AG04450 (cell line): ENCODE results near the gene CGB2. TPM values are rescaled to one million over a fixed set of nuclear protein-coding genes. Genes with fewer than 3 reads are reported as not detected.

Source experiments
- CTCF ChIA-PET: fragments of 300-600, 350-600 bp; formaldehyde crosslinking; extraction: SDS; loops from one replicate; lab custom pipeline; 2022; ENCODE audit warnings: antibody characterized with exemption, inconsistent platforms; lab: Charles Lee
- POLR2A ChIA-PET: fragments of 350-600 bp; formaldehyde crosslinking; extraction: SDS; loops from one replicate; lab custom pipeline; 2021; ENCODE audit warnings: antibody characterized with exemption, inconsistent platforms; lab: Yijun Ruan, JAX
- DNase-seq: peaks from one replicate; pipeline ENCODE4 v3.0.0-alpha.2; 2011; ENCODE audit warnings: low read depth, low spot score
- H3K27ac ChIP-seq: one replicate; pipeline ENCODE4 v1.5.1; 2012; ENCODE audit warnings: low read depth, low read length, control low read depth
- H3K27me3 ChIP-seq: one replicate; pipeline ENCODE4 v1.6.0; 2012; ENCODE audit warnings: low read length; ENCODE audit not compliant: control insufficient read depth, insufficient read depth
- H3K4me3 ChIP-seq: 2 replicates; pipeline ENCODE4 v1.5.1; 2011; ENCODE audit warnings: mild to moderate bottlenecking, low read depth, low read length, control low read depth
- H3K9me3 ChIP-seq: 2 replicates; pipeline ENCODE4 v1.5.1; 2012; ENCODE audit warnings: low read length; ENCODE audit not compliant: control insufficient read depth, insufficient read depth
- polyA plus RNA-seq: library from polyadenylated mRNA; depleted of rRNA; stranded (reverse); fragments of >200 nt; gene quantifications from 2 replicates; pipeline ENCODE4 v1.2.3, GENCODE V29; 2011
- TF ChIP-seq, protein P1 (sequence below): IDR thresholded peaks from 2 replicates; pipeline ENCODE4 v1.5.1; 2011; ENCODE audit warnings: low read depth, low read length, control low read depth, inconsistent platforms

The CGB2 gene
- polyA plus RNA-seq, 1 experiment: not detected

DNA sequence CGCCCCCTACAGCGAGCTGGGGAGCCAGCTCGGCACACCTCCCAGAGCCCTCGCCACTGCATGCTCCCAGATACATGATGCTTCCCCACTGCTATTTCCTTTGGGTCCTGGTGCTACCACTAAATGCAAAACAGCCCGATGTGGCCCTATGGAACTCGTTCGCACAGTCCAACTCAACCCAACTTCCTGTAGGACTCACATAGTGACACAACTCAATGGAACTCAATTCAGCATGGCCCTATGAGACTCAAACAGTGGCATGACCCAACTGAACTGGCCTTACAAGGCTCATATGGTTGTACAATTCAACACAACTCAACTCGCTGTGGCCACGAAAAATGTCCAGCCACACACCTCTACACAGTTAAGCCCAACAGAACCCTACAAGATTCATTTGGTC lies 37.3 kb downstream of the CGB2 start:
- Histone ChIP-seq H3K9me3 (peaks cover 23% of the 10 kb centered on the region), H3K27me3 (peaks cover 40% of the 10 kb centered on the region), H3K4me3 (no peak overlapping the region), H3K27ac (no peak overlapping the region)
- DNase-seq: no peak
- TF ChIP-seq, protein P1, sequence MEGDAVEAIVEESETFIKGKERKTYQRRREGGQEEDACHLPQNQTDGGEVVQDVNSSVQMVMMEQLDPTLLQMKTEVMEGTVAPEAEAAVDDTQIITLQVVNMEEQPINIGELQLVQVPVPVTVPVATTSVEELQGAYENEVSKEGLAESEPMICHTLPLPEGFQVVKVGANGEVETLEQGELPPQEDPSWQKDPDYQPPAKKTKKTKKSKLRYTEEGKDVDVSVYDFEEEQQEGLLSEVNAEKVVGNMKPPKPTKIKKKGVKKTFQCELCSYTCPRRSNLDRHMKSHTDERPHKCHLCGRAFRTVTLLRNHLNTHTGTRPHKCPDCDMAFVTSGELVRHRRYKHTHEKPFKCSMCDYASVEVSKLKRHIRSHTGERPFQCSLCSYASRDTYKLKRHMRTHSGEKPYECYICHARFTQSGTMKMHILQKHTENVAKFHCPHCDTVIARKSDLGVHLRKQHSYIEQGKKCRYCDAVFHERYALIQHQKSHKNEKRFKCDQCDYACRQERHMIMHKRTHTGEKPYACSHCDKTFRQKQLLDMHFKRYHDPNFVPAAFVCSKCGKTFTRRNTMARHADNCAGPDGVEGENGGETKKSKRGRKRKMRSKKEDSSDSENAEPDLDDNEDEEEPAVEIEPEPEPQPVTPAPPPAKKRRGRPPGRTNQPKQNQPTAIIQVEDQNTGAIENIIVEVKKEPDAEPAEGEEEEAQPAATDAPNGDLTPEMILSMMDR: no peak
- ChIA-PET POLR2A (no interaction called here), CTCF (interaction anchor here (0.9 to 1.3 kb wide), 3 partner anchors 13 to 130 kb away, joined by 3 to 4 read pairs (median 3); no protein-coding TSS in a partner anchor)

DNA sequence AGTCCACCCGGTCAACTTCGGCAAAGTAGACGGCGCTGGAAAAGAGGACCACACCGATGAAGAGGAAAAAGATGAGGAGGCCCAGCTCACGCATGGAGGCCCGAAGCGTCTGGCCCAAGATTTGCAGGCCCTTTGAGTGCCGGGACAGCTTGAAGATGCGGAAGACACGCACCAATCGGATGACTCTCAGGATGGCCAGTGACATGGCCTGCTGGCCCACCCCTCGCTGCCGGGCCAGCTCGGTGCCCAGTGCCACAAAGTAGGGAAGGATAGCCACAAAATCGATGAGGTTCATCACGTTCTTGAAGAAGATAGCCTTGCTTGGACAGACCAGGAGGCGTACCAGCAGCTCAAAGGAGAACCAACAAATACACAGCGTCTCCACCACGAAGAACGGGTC lies 38.7 kb downstream of the CGB2 start:
- H3K4me3 ChIP-seq: no peak overlapping the region
- TF ChIP-seq, protein P1: no peak
- POLR2A ChIA-PET: no interaction called here
- H3K9me3 ChIP-seq: peaks cover 23% of the 10 kb centered on the region
- DNase-seq: no peak
- peaks cover 34% of the 10 kb centered on the region for H3K27me3 ChIP-seq
- H3K27ac ChIP-seq: no peak overlapping the region
- CTCF ChIA-PET: interaction anchor here (0.5 to 1.3 kb wide), 3 partner anchors 17 to 128 kb away, joined by 3 to 4 read pairs (median 3); no protein-coding TSS in a partner anchor

DNA sequence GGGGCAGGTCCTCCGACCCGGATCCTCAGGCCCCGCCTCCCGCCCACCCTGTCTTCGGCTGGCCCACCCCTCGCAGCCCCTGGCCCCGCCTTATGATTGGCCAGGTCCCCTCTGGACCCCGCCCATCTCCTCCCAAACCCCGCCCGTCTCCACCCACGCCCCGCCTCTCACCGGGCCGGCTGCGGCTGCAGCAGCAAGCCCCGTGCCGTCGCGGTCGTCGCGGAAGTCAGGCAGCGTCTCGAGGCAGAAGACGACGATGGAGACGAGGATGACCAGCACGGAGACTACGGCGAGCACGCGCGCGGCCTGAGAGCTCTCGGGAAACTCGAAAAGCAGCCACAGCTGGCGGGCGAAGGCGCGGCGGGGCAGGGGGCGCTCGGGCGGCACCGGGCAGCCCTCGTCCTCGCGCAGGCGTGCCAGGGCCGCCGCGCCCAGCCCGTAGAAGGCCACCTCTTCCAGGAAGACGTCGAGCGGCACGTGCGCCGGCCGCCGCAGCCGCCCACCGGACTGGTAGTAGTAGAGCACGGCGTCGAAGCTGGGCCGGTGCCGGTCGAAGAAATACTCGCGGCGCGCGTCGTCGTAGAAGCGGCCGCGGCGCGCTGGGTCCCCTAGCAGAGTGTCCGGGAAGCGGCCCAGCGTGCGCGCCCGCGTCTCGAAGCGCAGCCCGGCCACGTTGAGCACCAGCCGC lies 40.3 kb downstream of the CGB2 start:
- Histone ChIP-seq H3K9me3 (peaks cover 23% of the 10 kb centered on the region), H3K4me3 (no peak overlapping the region), H3K27ac (no peak overlapping the region), H3K27me3 (peaks cover 23% of the 10 kb centered on the region)
- CTCF ChIA-PET: no interaction called here
- no peak for DNase-seq
- TF ChIP-seq, protein P1: no peak
- POLR2A ChIA-PET: no interaction called here

DNA sequence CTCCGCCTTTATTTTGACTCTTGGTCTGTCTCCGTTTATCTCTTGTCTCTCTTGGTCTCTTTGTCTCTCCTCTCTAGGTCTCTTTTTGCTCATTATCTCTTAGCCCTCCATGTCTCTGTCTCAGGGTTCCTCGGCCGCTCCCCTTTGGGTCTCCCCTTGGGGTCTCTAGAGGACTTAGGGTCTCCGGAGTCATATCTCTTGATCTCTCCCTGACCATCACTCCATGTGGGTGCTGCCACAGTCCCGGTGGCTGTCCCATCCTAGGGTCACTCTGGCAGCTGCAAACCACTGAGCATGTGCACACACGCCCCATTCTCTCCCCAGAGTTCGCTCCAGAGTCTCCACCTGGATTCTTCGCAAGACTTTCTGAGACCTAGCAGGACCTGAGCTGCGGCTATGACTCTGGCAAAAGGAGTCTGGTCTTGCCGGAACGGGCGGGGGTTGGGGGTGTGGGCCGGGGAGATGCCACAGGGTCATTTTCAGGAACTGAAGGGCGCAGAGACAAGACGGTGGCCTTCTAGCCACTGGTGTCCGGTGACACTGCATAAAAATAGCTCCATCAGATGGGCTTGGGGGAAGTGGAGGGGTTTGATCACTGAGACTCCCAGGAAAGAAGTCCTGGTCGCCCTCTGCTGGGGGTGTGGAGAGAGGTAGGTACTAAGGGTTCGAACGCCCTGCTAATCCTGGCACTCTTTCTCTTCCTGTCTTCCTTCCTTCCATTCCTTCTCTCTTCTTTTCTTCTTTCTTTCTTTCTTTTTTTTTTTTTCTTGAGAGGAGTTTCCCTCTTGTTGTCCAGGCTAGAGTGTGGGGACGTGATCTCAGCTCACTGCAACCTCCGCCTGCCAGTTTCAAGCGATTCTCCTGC lies 42.1 kb downstream of the CGB2 start:
- Histone ChIP-seq H3K4me3 (no peak overlapping the region), H3K9me3 (peaks cover 23% of the 10 kb centered on the region), H3K27ac (no peak overlapping the region), H3K27me3 (peaks cover 19% of the 10 kb centered on the region)
- ChIA-PET POLR2A (no interaction called here), CTCF (interaction anchor here (0.7 to 2.1 kb wide), 5 partner anchors 24 to 152 kb away, joined by 3 to 27 read pairs (median 9); no protein-coding TSS in a partner anchor)
- TF ChIP-seq, protein P1: peak; percentile 42
- DNase-seq: no peak
